Measurements from ENCODE around the gene ABHD10. TPM values are rescaled to one million over a fixed set of nuclear protein-coding genes. Genes with fewer than 3 reads are reported as not detected.
A peak's percentile ranks its signal among the peaks of the same experiment; 100 is the strongest.

The ABHD10 gene
- total RNA-seq, 5 donors from 2014 or later (not counting 1 experiment from before 2014, with no cell fraction given), result 18.3 to 31.8 (median 28.1) TPM

GRCh38 chr3:112013058-112013783 lies 34.4 kb downstream of the ABHD10 start:
- ATAC-seq (replicated peaks in 1 of 4) (peak; percentile 75 to 83 (median 78)), DNase-seq (peak in 34 of 35 experiments; percentile 4 to 74 (median 41))
- H3K27me3 Mint-ChIP-seq, result no peaks in the 10 kb centered on the region
- H3K9me3 Mint-ChIP-seq, result no peaks in the 10 kb centered on the region
- 54% methylated on average over 10 of the region's 19 CpGs for WGBS (ENCODE audit: insufficient coverage)
- ChIA-PET CTCF (interaction anchor here (0.6 to 3.9 kb wide), 41 partner anchors 9 to 435 kb away, joined by 3 to 56 read pairs (median 5); partner anchors contain the start of gene ABHD10 (in 2 of the 2)), POLR2A (interaction anchor here (0.6 to 1.2 kb wide), 3 partner anchors 28 to 38 kb away, joined by 3 to 7 read pairs (median 4); partner anchors contain the start of gene ABHD10 (in 1 of the 2))
- H3K27ac Mint-ChIP-seq, result no peak overlapping the region
- H3K4me1 Mint-ChIP-seq, result peaks cover 0 to 12% (median 7%) of the 10 kb centered on the region in 3 donors
- no peak overlapping the region for H3K4me3 ChIP-seq (ENCODE audit: control insufficient read depth in 1 of 2, extremely low read depth in 1 of 2, low read length in 1 of 2)
- H3K4me1 ChIP-seq (ENCODE audit: control insufficient read depth in 1 of 2, extremely low read depth in 1 of 2, insufficient read depth in 2 of 2, low read length in 2 of 2), result peaks cover 0 to 6% of the 10 kb centered on the region in 2 experiments
- no peaks in the 10 kb centered on the region for H3K36me3 Mint-ChIP-seq
- no peaks in the 10 kb centered on the region for H3K27me3 ChIP-seq (replicated peaks in 1 of 2; ENCODE audit: control insufficient read depth in 2 of 2, extremely low read depth in 1 of 2, insufficient read depth in 2 of 2, low read length in 1 of 2)
- no peak overlapping the region for H3K4me3 Mint-ChIP-seq
- H3K27ac ChIP-seq (ENCODE audit: low read length), result no peak overlapping the region
- no peaks in the 10 kb centered on the region for H3K36me3 ChIP-seq (ENCODE audit: control insufficient read depth in 2 of 2, extremely low read depth in 1 of 2, insufficient read depth in 1 of 2, low read length in 1 of 2)
- no peaks in the 10 kb centered on the region for H3K9me3 ChIP-seq

DNA sequence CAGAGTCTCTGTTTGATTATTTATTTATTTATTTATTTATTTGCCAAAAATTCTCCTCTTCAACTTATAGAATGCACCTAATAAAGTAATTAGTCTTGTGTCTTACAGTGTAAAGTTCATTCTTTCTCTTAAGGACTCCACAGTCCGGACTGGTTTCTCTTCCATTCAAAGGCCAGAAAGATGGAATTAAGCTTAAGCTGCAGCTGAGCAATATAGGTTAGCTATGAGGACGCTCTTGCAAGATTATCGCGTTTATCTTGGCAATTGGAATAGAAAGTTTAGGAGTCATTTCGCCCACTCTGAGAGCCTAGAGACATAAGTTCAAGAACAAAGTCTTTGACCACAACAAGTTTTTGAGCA lies 34.9 kb downstream of the ABHD10 start:
- Mint-ChIP-seq H3K36me3 (no peaks in the 10 kb centered on the region), H3K4me1 (peaks cover 0 to 12% (median 7%) of the 10 kb centered on the region in 3 donors), H3K9me3 (no peaks in the 10 kb centered on the region), H3K4me3 (no peak overlapping the region), H3K27me3 (no peaks in the 10 kb centered on the region), H3K27ac (no peak overlapping the region)
- Histone ChIP-seq H3K9me3 (no peaks in the 10 kb centered on the region), H3K36me3 (ENCODE audit: control insufficient read depth in 2 of 2, extremely low read depth in 1 of 2, insufficient read depth in 1 of 2, low read length in 1 of 2) (no peaks in the 10 kb centered on the region), H3K4me3 (ENCODE audit: control insufficient read depth in 1 of 2, extremely low read depth in 1 of 2, low read length in 1 of 2) (no peak overlapping the region), H3K27me3 (replicated peaks in 1 of 2; ENCODE audit: control insufficient read depth in 2 of 2, extremely low read depth in 1 of 2, insufficient read depth in 2 of 2, low read length in 1 of 2) (no peaks in the 10 kb centered on the region), H3K27ac (ENCODE audit: low read length) (no peak overlapping the region), H3K4me1 (ENCODE audit: control insufficient read depth in 1 of 2, extremely low read depth in 1 of 2, insufficient read depth in 2 of 2, low read length in 2 of 2) (peaks cover 0 to 6% of the 10 kb centered on the region in 2 experiments)
- POLR2A ChIA-PET, result interaction anchor here (0.6 to 1.2 kb wide), 4 partner anchors 29 to 1595 kb away, joined by 3 to 7 read pairs (median 5); partner anchors contain the start of gene ABHD10 (in 1 of the 2)
- ATAC-seq (replicated peaks in 1 of 4) (peak in 2 of 4 experiments; percentile 23 to 40), DNase-seq (no peak)
- 61% methylated on average over 4 of the region's 5 CpGs for WGBS (ENCODE audit: insufficient coverage)
- CTCF ChIA-PET, result interaction anchor here (0.6 to 3.9 kb wide), 37 partner anchors 9 to 404 kb away, joined by 3 to 56 read pairs (median 5); partner anchors contain the start of gene ABHD10 (in 2 of the 2)

DNA sequence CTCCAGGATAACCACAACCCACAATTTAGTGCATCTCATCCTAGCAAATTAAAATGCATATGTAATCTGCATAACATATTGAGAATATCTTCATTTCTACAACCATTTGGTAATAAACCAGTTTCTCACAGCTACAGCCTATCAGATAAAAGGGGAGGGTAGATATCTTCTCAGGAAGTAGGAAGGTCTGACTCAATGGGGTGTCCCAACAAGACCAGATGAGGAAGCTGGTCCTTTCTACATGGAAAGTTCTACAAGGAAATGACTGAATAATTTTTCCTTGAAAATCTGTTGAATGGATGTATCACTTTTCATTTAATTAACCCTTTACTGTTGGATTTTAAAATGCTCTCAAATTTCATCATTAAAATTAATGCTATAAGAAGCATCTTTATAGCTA lies 38.3 kb downstream of the ABHD10 start:
- Histone ChIP-seq H3K4me3 (ENCODE audit: control insufficient read depth in 1 of 2, extremely low read depth in 1 of 2, low read length in 1 of 2) (no peak overlapping the region), H3K4me1 (ENCODE audit: control insufficient read depth in 1 of 2, extremely low read depth in 1 of 2, insufficient read depth in 2 of 2, low read length in 2 of 2) (peaks cover 0 to 6% of the 10 kb centered on the region in 2 experiments), H3K27ac (ENCODE audit: low read length) (no peak overlapping the region), H3K9me3 (no peaks in the 10 kb centered on the region), H3K27me3 (replicated peaks in 1 of 2; ENCODE audit: control insufficient read depth in 2 of 2, extremely low read depth in 1 of 2, insufficient read depth in 2 of 2, low read length in 1 of 2) (no peaks in the 10 kb centered on the region), H3K36me3 (ENCODE audit: control insufficient read depth in 2 of 2, extremely low read depth in 1 of 2, insufficient read depth in 1 of 2, low read length in 1 of 2) (no peaks in the 10 kb centered on the region)
- Mint-ChIP-seq H3K27ac (no peak overlapping the region), H3K4me1 (peaks cover 0 to 12% (median 7%) of the 10 kb centered on the region in 3 donors), H3K27me3 (no peaks in the 10 kb centered on the region), H3K4me3 (no peak overlapping the region), H3K9me3 (no peaks in the 10 kb centered on the region), H3K36me3 (no peaks in the 10 kb centered on the region)
- ChIA-PET POLR2A (interaction anchor here in 1 of 2 donors (0.7 kb wide), 1 partner anchor 10 kb away, joined by 3 read pairs; no protein-coding TSS in a partner anchor), CTCF (interaction anchor here (0.5 to 1.4 kb wide), 4 partner anchors 26 to 1720 kb away, joined by 3 read pairs; no protein-coding TSS in a partner anchor)
- DNase-seq (no peak), ATAC-seq (replicated peaks in 1 of 4) (no peak)

DNA sequence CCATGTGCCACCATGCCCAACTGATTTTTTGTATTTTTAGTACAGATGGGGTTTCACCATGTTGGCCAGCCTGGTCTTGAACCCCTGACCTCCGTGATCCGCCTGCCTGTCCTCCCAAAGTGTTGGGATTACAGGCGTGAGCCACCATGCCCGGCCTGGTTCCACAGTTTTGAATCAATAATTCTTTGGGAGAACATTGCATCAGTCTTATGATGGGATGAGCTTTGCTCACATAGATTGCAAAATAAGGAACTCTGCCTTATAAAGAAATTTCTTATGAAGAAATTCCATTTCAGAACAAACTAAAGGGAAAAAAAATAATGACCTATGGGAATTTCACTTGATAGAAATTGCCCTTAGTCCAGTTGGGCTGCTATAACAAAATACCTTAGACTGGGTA lies 39.9 kb downstream of the ABHD10 start:
- no peaks in the 10 kb centered on the region for H3K9me3 ChIP-seq
- Mint-ChIP-seq H3K9me3 (no peaks in the 10 kb centered on the region), H3K27ac (no peak overlapping the region), H3K36me3 (no peaks in the 10 kb centered on the region), H3K4me1 (peaks cover 0 to 4% (median 2%) of the 10 kb centered on the region in 3 donors), H3K27me3 (no peaks in the 10 kb centered on the region), H3K4me3 (no peak overlapping the region)
- DNase-seq (no peak), ATAC-seq (replicated peaks in 1 of 4) (no peak)
- POLR2A ChIA-PET, result no interaction called here
- H3K27ac ChIP-seq (ENCODE audit: low read length), result no peak overlapping the region
- no peaks in the 10 kb centered on the region for H3K27me3 ChIP-seq (replicated peaks in 1 of 2; ENCODE audit: control insufficient read depth in 2 of 2, extremely low read depth in 1 of 2, insufficient read depth in 2 of 2, low read length in 1 of 2)
- H3K4me1 ChIP-seq (ENCODE audit: control insufficient read depth in 1 of 2, extremely low read depth in 1 of 2, insufficient read depth in 2 of 2, low read length in 2 of 2), result no peaks in the 10 kb centered on the region
- CTCF ChIA-PET, result interaction anchor here in 1 of 2 donors (0.6 kb wide), 1 partner anchor 100 kb away, joined by 3 read pairs; no protein-coding TSS in a partner anchor
- WGBS (ENCODE audit: insufficient coverage), result 100% methylated on average over 1 of the region's 4 CpGs
- H3K4me3 ChIP-seq (ENCODE audit: control insufficient read depth in 1 of 2, extremely low read depth in 1 of 2, low read length in 1 of 2), result no peak overlapping the region
- H3K36me3 ChIP-seq (ENCODE audit: control insufficient read depth in 2 of 2, extremely low read depth in 1 of 2, insufficient read depth in 1 of 2, low read length in 1 of 2), result no peaks in the 10 kb centered on the region

DNA sequence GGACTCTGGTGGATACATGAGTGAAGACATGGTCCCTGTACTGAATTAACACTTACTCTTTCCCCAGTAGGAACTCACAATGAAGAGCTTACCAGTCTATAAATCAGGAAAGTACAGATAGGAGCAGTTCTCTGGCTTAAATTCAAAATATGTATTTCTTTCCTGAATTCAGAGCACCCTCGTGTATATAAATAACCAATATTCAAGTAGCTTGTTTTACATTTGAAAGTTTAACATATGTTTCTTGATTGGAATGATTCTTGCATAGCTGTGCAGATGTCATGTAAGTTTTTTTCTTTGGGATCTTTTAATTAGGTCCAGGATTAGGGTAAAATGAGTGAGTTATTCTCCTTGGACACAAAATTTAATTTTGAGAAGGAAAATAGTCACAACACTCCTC lies 40.9 kb downstream of the ABHD10 start:
- no peaks in the 10 kb centered on the region for H3K36me3 ChIP-seq (ENCODE audit: control insufficient read depth in 2 of 2, extremely low read depth in 1 of 2, insufficient read depth in 1 of 2, low read length in 1 of 2)
- ChIA-PET POLR2A (interaction anchor here in 1 of 2 donors (0.6 kb wide), 1 partner anchor 369 kb away, joined by 3 read pairs; no protein-coding TSS in a partner anchor), CTCF (interaction anchor here in 1 of 2 donors (0.6 kb wide), 1 partner anchor 347 kb away, joined by 3 read pairs; no protein-coding TSS in a partner anchor)
- no peak overlapping the region for H3K27ac ChIP-seq (ENCODE audit: low read length)
- H3K4me3 Mint-ChIP-seq, result no peak overlapping the region
- H3K4me3 ChIP-seq (ENCODE audit: control insufficient read depth in 1 of 2, extremely low read depth in 1 of 2, low read length in 1 of 2), result no peak overlapping the region
- no peaks in the 10 kb centered on the region for H3K36me3 Mint-ChIP-seq
- H3K27me3 Mint-ChIP-seq, result no peaks in the 10 kb centered on the region
- H3K9me3 ChIP-seq, result no peaks in the 10 kb centered on the region
- ATAC-seq (replicated peaks in 1 of 4), result no peak
- no peaks in the 10 kb centered on the region for H3K4me1 Mint-ChIP-seq
- H3K27me3 ChIP-seq (replicated peaks in 1 of 2; ENCODE audit: control insufficient read depth in 2 of 2, extremely low read depth in 1 of 2, insufficient read depth in 2 of 2, low read length in 1 of 2), result no peaks in the 10 kb centered on the region
- H3K9me3 Mint-ChIP-seq, result no peaks in the 10 kb centered on the region
- DNase-seq, result no peak
- no CpG with 5 or more reads among the region's 1 CpG for WGBS (ENCODE audit: insufficient coverage)
- H3K4me1 ChIP-seq (ENCODE audit: control insufficient read depth in 1 of 2, extremely low read depth in 1 of 2, insufficient read depth in 2 of 2, low read length in 2 of 2), result no peaks in the 10 kb centered on the region
- H3K27ac Mint-ChIP-seq, result no peak overlapping the region

DNA sequence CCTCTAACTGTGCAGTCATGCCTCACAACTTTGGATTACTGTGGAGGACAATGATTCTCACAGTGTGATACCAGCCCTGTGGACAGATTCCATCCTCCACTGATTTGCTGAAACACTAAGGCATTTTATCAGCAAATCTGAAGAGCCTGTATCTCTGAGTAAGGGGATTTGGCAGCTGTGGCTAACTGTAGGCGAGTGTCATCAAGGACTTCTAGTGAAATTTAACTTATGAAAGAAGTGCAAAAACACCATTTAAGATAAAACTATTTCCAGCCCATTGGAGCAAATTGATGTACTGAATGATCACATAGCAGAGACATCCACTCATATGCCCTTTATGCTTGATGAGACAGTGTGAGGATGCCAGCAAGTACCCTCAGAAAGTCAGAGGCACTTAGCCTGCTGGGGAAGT lies 41.9 kb downstream of the ABHD10 start:
- no peak overlapping the region for H3K27ac Mint-ChIP-seq
- no peaks in the 10 kb centered on the region for H3K4me1 Mint-ChIP-seq
- no peaks in the 10 kb centered on the region for H3K9me3 Mint-ChIP-seq
- no peaks in the 10 kb centered on the region for H3K36me3 Mint-ChIP-seq
- no peak overlapping the region for H3K27ac ChIP-seq (ENCODE audit: low read length)
- POLR2A ChIA-PET, result no interaction called here
- H3K27me3 ChIP-seq (replicated peaks in 1 of 2; ENCODE audit: control insufficient read depth in 2 of 2, extremely low read depth in 1 of 2, insufficient read depth in 2 of 2, low read length in 1 of 2), result no peaks in the 10 kb centered on the region
- H3K4me3 Mint-ChIP-seq, result no peak overlapping the region
- no peaks in the 10 kb centered on the region for H3K36me3 ChIP-seq (ENCODE audit: control insufficient read depth in 2 of 2, extremely low read depth in 1 of 2, insufficient read depth in 1 of 2, low read length in 1 of 2)
- no peak overlapping the region for H3K4me3 ChIP-seq (ENCODE audit: control insufficient read depth in 1 of 2, extremely low read depth in 1 of 2, low read length in 1 of 2)
- CTCF ChIA-PET, result no interaction called here
- H3K27me3 Mint-ChIP-seq, result no peaks in the 10 kb centered on the region
- no peaks in the 10 kb centered on the region for H3K9me3 ChIP-seq
- no CpG with 5 or more reads among the region's 1 CpG for WGBS (ENCODE audit: insufficient coverage)
- no peaks in the 10 kb centered on the region for H3K4me1 ChIP-seq (ENCODE audit: control insufficient read depth in 1 of 2, extremely low read depth in 1 of 2, insufficient read depth in 2 of 2, low read length in 2 of 2)
- no peak for DNase-seq
- no peak for ATAC-seq (replicated peaks in 1 of 4)

Data from T-cell (primary cell).